Heart left ventricle (tissue), 16 donors: ENCODE measurements around the gene CMKLR1. TPM values are rescaled to one million over a fixed set of nuclear protein-coding genes. Genes with fewer than 3 reads are reported as not detected.

Experiments used
- ATAC-seq, 4 donors: fragments of 200-7000 bp; cut with Tn5 transposase; one replicate each; pipeline ENCODE4 v1.9.1; 2020 to 2022; ENCODE audit warnings: moderate library complexity in 4 of 4, mild to moderate bottlenecking in 3 of 4, moderate number of reproducible peaks in 1 of 4
- DNase-seq, 5 donors: peaks; one replicate each; pipeline ENCODE4 v3.0.0-alpha.2; 2020
- H3K27ac ChIP-seq, 12 donors: fragments of 200-600 bp; sonication (generic) in 4 of 12; one replicate each; pipeline versions ENCODE4 v1.5.0 to v1.8.0; 2016 to 2022; ENCODE audit warnings: mild to moderate bottlenecking in 2 of 12
- H3K27me3 ChIP-seq, 9 donors: fragments of 200-600 bp; sonication (generic) in 2 of 9; one replicate each; pipeline versions ENCODE4 v1.5.1 to v1.8.0; 2016 to 2022; ENCODE audit warnings: mild to moderate bottlenecking in 3 of 9
- H3K36me3 ChIP-seq, 9 donors: fragments of 200-600 bp; sonication (generic) in 2 of 9; one replicate each; pipeline versions ENCODE4 v1.5.0 to v1.8.0; 2018 to 2022; ENCODE audit warnings: mild to moderate bottlenecking in 2 of 9
- H3K4me1 ChIP-seq, 12 donors: fragments of 200-600 bp; sonication (generic) in 4 of 12; one replicate each; pipeline versions ENCODE4 v1.5.0 to v1.8.0; 2016 to 2022; ENCODE audit warnings: mild to moderate bottlenecking in 3 of 12
- H3K4me3 ChIP-seq, 12 donors: fragments of 200-600 bp; sonication (generic) in 4 of 12; one replicate each; pipeline versions ENCODE4 v1.5.0 to v1.8.0; 2017 to 2022; ENCODE audit warnings: mild to moderate bottlenecking in 9 of 12, moderate library complexity in 4 of 12
- H3K9me3 ChIP-seq, 12 donors: fragments of 200-600 bp; sonication (generic) in 4 of 12; one replicate each; pipeline versions ENCODE4 v1.5.0 to v1.8.0; 2016 to 2022; ENCODE audit warnings: mild to moderate bottlenecking in 1 of 12
- CTCF ChIP-seq, 12 donors: fragments of 200-600 bp; sonication (generic) in 4 of 12; IDR thresholded peaks; one replicate each; pipeline versions ENCODE4 v1.5.0 to v1.8.0; 2018 to 2022; ENCODE audit warnings: antibody characterized with exemption in 12 of 12, mild to moderate bottlenecking in 5 of 12
- POLR2A ChIP-seq, 2 donors: fragments of 450-650 bp; IDR thresholded peaks; one replicate each; pipeline ENCODE4 v1.6.1; 2017; ENCODE audit warnings: antibody characterized with exemption in 2 of 2, mild to moderate bottlenecking in 2 of 2, moderate library complexity in 2 of 2
- WGBS, 4 donors: extraction: QIAGEN DNeasy Blood & Tissue Kit in 2 of 4; methylation state at CpG; one replicate each; pipeline versions ENCODE4 v1.1.5 to v1.1.7; 2013 to 2018; 5-methylcytosine and 5-hydroxymethylcytosine counted together
- intact Hi-C, 10 donors: fragments of 100-400 bp; cut with DNase I; formaldehyde crosslinking; loops; one replicate each; pipeline versions ENCODE4 v1.11.1 to v1.14.2; 2022
- polyA plus RNA-seq, 2 donors: library from polyadenylated mRNA; stranded (reverse); fragments of 200-250 nt; gene quantifications; one replicate each; pipeline ENCODE4 v1.2.3, GENCODE V29; 2013
- total RNA-seq, 9 donors: library from RNA; depleted of rRNA in 2 of 9; stranded (reverse); fragments of >200 nt in 2 of 9; fragmentation: NEBNext Ultra II Directional in 3 of 9; extraction: Animal tissue kit (Norgen Biotek cat#: 25700) in 3 of 9; gene quantifications; one replicate each; pipeline versions ENCODE4 v1.1.0 to v1.2.4, GENCODE V29; 2016 to 2023
- donor health status: ischemic (EF 13 %, LVEDD 7.1; RV severe dilation, severe dysfunction).
- donor health status: healthy with polysubstance abuse.
- donor health status: DM: no; HTN: yes; CAD: no.
- donor health status: DM: no; HTN: no; CAD: no.
- donor health status: ischemic (EF 25% LVEDD 6.9; RV normal size, moderate dysfunction).
- donor health status: ischemic (EF 25% LVEDD 5.7; RV mildly dilated, moderate dysfunction).
- donor health status: healthy.
- donor health status: DM: yes; HTN: yes; CAD: no.
- donor health status: ischemic (EF 35%, LVEDD 5.7; RV mildly dilated, moderate dysfunction).
- donor health status: nonischemic (EF 11% LVEDD 7.7; RV severe dilation, severe dysfunction).
- donor health status: DM: yes; HTN: yes; CAD: no.
- donor health status: PGD.
- donor health status: ischemic (EF 29% LVEDD 5.4; RV normal size, mild dysfunction).
- donor health status: nonischemic (EF 23%, LVEDD 6.1; RV moderate dilation, normal function).

Gene CMKLR1
- total and polyA plus RNA-seq, 11 donors = 2.0 to 47.3 (median 7.0) TPM

- peaks cover 0 to 20% (median 0%) of the 10 kb centered on the region in 9 donors for H3K36me3 ChIP-seq
- TF ChIP-seq CTCF (IDR thresholded peaks at IDR 0.05) (no peak), POLR2A (IDR thresholded peaks at IDR 0.05) (no peak)
- H3K27ac ChIP-seq = peak overlapping the region in 1 of 12 donors; percentile 29
- no peaks in the 10 kb centered on the region for H3K27me3 ChIP-seq
- WGBS, 4 donors = 63 to 80% (median 74%) methylated on average over 5 to 6 of the region's 6 CpGs
- H3K4me3 ChIP-seq = no peak overlapping the region
- no peaks in the 10 kb centered on the region for H3K9me3 ChIP-seq
- H3K4me1 ChIP-seq = peaks cover 0 to 75% (median 7%) of the 10 kb centered on the region in 12 donors
- no peak for DNase-seq
- no peak for ATAC-seq
- intact Hi-C loops = no loop called here
Observed at GRCh38 chr12:108318472-108319275, 20.4 kb downstream of the CMKLR1 start.

GRCh38 chr12:108317308-108318234 lies 21.5 kb downstream of the CMKLR1 start:
- H3K36me3 ChIP-seq = peaks cover 0 to 16% (median 0%) of the 10 kb centered on the region in 9 donors
- TF ChIP-seq POLR2A (IDR thresholded peaks at IDR 0.05) (no peak), CTCF (IDR thresholded peaks at IDR 0.05) (no peak)
- H3K27me3 ChIP-seq = no peaks in the 10 kb centered on the region
- no peak overlapping the region for H3K4me3 ChIP-seq
- ATAC-seq (no peak), DNase-seq (no peak)
- H3K4me1 ChIP-seq = peaks cover 4 to 81% (median 18%) of the 10 kb centered on the region in 12 donors
- WGBS, 4 donors = 91 to 94% (median 92%) methylated on average over 6 of the region's 6 CpGs
- intact Hi-C loops = no loop called here
- peak overlapping the region in 1 of 12 donors; percentile 95 for H3K27ac ChIP-seq
- no peaks in the 10 kb centered on the region for H3K9me3 ChIP-seq

- DNase-seq (no peak), ATAC-seq (no peak)
- peak overlapping the region in 7 of 12 donors; percentile 22 to 95 (median 38) for H3K27ac ChIP-seq
- TF ChIP-seq CTCF (IDR thresholded peaks at IDR 0.05) (no peak), POLR2A (IDR thresholded peaks at IDR 0.05) (no peak)
- peaks cover 5 to 85% (median 25%) of the 10 kb centered on the region in 12 donors for H3K4me1 ChIP-seq
- no peaks in the 10 kb centered on the region for H3K9me3 ChIP-seq
- WGBS, 4 donors = 53 to 65% (median 56%) methylated on average over 11 to 12 of the region's 12 CpGs
- no peak overlapping the region for H3K4me3 ChIP-seq
- H3K36me3 ChIP-seq = peaks cover 0 to 9% (median 0%) of the 10 kb centered on the region in 9 donors
- intact Hi-C loops = no loop called here
- no peaks in the 10 kb centered on the region for H3K27me3 ChIP-seq
Observed at GRCh38 chr12:108316176-108317086, 22.7 kb downstream of the CMKLR1 start.
